Activated gamma-delta T cell treated with Interleukin-2 at 50 U/mL for 16 hours (primary cell): ENCODE results near the gene KRTAP19-4.
"Not testable (repeated sequence)": the region's sequence is repeated elsewhere in the genome, so short reads cannot be mapped to it uniquely, and the experiment has no call there.

Experiments
- DNase-seq: peaks from one replicate; pipeline ENCODE4 v3.0.0-alpha.2; 2020

KRTAP19-4 gene

GRCh38 chr21:30497065-30497464 is at the start of gene KRTAP19-4:
Gene KRTAP19-4 (minus strand): TSS chr21:30497165. CDS start chr21:30497110, 55 bp downstream.
- no peak for DNase-seq

- DNase-seq, result no peak
These were observed 44.8 kb upstream of the KRTAP19-4 start, which contains the start of gene KRTAP19-6 for GRCh38 chr21:30541764-30542163. Gene KRTAP19-6 (minus strand): TSS chr21:30541864. CDS start chr21:30541833, 31 bp downstream.

- DNase-seq, result no peak
These were observed 21.9 kb upstream of the KRTAP19-4 start for GRCh38 chr21:30518876-30519275.

GRCh38 chr21:30515681-30516080 is 18.7 kb upstream of the KRTAP19-4 start:
- no peak for DNase-seq

- DNase-seq, result not testable (repeated sequence)
These were observed 8.7 kb upstream of the KRTAP19-4 start for GRCh38 chr21:30505621-30506205.

- DNase-seq, result no peak
These were observed 5.1 kb upstream of the KRTAP19-4 start, which contains the start of gene KRTAP19-5 for GRCh38 chr21:30502041-30502440. Gene KRTAP19-5 (minus strand): TSS chr21:30502141. CDS start chr21:30502090, 51 bp downstream.

GRCh38 chr21:30491963-30492428 is 5.0 kb downstream of the KRTAP19-4 start, which contains the start of gene KRTAP19-3:
Gene KRTAP19-3 (minus strand): TSS chr21:30492013. CDS start chr21:30491957, 56 bp downstream.
- no peak for DNase-seq

- no peak for DNase-seq
These were observed 9.6 kb downstream of the KRTAP19-4 start, which contains the start of gene KRTAP19-2 for GRCh38 chr21:30487336-30487735. Gene KRTAP19-2 (minus strand): TSS chr21:30487436. CDS start chr21:30487348, 88 bp downstream.

- no peak for DNase-seq
These were observed 10.8 kb downstream of the KRTAP19-4 start for GRCh38 chr21:30486180-30486579.

GRCh38 chr21:30482130-30482529 is 14.8 kb downstream of the KRTAP19-4 start:
- DNase-seq, result no peak

- no peak for DNase-seq
These were observed 16.8 kb downstream of the KRTAP19-4 start, which contains the start of gene KRTAP19-1 for GRCh38 chr21:30480145-30480544. Gene KRTAP19-1 (minus strand): TSS chr21:30480367. CDS start chr21:30480317, 50 bp downstream.

- DNase-seq, result no peak
These were observed 17.7 kb downstream of the KRTAP19-4 start for GRCh38 chr21:30479259-30479658.

- DNase-seq, result no peak
These were observed 19.0 kb downstream of the KRTAP19-4 start for GRCh38 chr21:30478004-30478403.

- no peak for DNase-seq
These were observed 27.9 kb downstream of the KRTAP19-4 start for GRCh38 chr21:30468900-30469714.

GRCh38 chr21:30463713-30464112 is 33.3 kb downstream of the KRTAP19-4 start:
- DNase-seq, result no peak

- no peak for DNase-seq
These were observed 48.5 kb downstream of the KRTAP19-4 start for GRCh38 chr21:30448514-30448913.

GRCh38 chr21:30447056-30447455 is 49.9 kb downstream of the KRTAP19-4 start:
- no peak for DNase-seq
